ENCODE measurements around the gene OR6X1.

- TF ChIP-seq YY1 (IDR thresholded peaks at IDR 0.05; ENCODE audit: insufficient read depth, insufficient read length) (no peak), SUZ12 (IDR thresholded peaks at IDR 0.05; ENCODE audit: extremely low read depth, insufficient read depth, insufficient read length) (no peak)
These were observed 17.3 kb upstream of the OR6X1 start for GRCh38 chr11:123771664-123772063.
